ENCODE measurements around the gene CATSPERE. TPM values are rescaled to one million over a fixed set of nuclear protein-coding genes. Genes with fewer than 3 reads are reported as not detected.

CATSPERE gene
- total and polyA plus RNA-seq, 9 of the 15 experiments (the other 6 are each of a cell fraction or from before 2014, with no cell fraction given) = 0.06 to 0.16 (median 0.09) TPM; not detected in 3

- TF ChIP-seq GABPB1 (CRISPR knock-in tag; IDR thresholded peaks at IDR 0.05) (peak; percentile 64; the same call in 1 of the 2 replicates), PHF8 (IDR thresholded peaks at IDR 0.05; ENCODE audit: borderline replicate concordance, low read length) (peak; percentile 96), ZNF592 (IDR thresholded peaks at IDR 0.05) (0 out of 2 replicates have a peak, but pooled peaks have one; percentile 45), SP1 (CRISPR knock-in tag; IDR thresholded peaks at IDR 0.05) (peak; percentile 83), ZNF408 (CRISPR knock-in tag; IDR thresholded peaks at IDR 0.05; ENCODE audit: low read depth) (no peak), ESRRA (IDR thresholded peaks at IDR 0.05; ENCODE audit: borderline replicate concordance, low read depth) (peak; percentile 17; the same call in 1 of the 2 replicates), RCOR1 (IDR thresholded peaks at IDR 0.05; ENCODE audit: borderline replicate concordance in 1 of 2, low read depth in 2 of 2, low read length in 2 of 2) (peak in 1 of 2 experiments; percentile 33; a peak in 2 of 4 replicates), CLOCK (CRISPR knock-in tag; IDR thresholded peaks at IDR 0.05; ENCODE audit: borderline replicate concordance) (0 out of 2 replicates have a peak, but pooled peaks have one; percentile 44), ZNF224 (CRISPR knock-in tag; IDR thresholded peaks at IDR 0.05) (no peak), RUNX1 (IDR thresholded peaks at IDR 0.05; ENCODE audit: low read depth) (no peak), GABPA (tag; conservative IDR thresholded peaks at IDR 0.05; ENCODE audit: low read depth) (peak; percentile 77), CHAMP1 (IDR thresholded peaks at IDR 0.05) (no peak), ARID3B (CRISPR knock-in tag; IDR thresholded peaks at IDR 0.05; ENCODE audit: borderline replicate concordance) (0 out of 2 replicates have a peak, but pooled peaks have one; percentile 63)
Measured at GRCh38 chr1:244652623-244653438, 191.8 kb downstream of the CATSPERE start, which contains the start of gene DESI2 (continued).
